Epithelial cell of proximal tubule (primary cell): ENCODE data around the gene SYT12. TPM values are rescaled to one million over a fixed set of nuclear protein-coding genes. Genes with fewer than 3 reads are reported as not detected.

Experiments
- DNase-seq: peaks from one replicate; pipeline ENCODE4 v3.0.0-alpha.2; 2011; ENCODE audit warnings: low read depth
- H3K4me3 ChIP-seq: 2 replicates; pipeline ENCODE4 v1.5.1; 2011; ENCODE audit warnings: low read depth, mild to moderate bottlenecking, low read length
- CTCF ChIP-seq: conservative IDR thresholded peaks from 2 replicates; pipeline ENCODE4 v1.5.1; 2012; ENCODE audit warnings: low read depth, mild to moderate bottlenecking, low read length
- total RNA-seq: library from RNA; depleted of rRNA; stranded (reverse); fragments of >200 nt; gene quantifications from 2 replicates; pipeline ENCODE4 v1.2.3, GENCODE V29; 2015

Gene SYT12
- total RNA-seq, 1 donor from 2014 or later = 0.58 TPM

GRCh38 chr11:67051945-67052488 is 29.1 kb downstream of the SYT12 start:
- no peak overlapping the region for H3K4me3 ChIP-seq
- DNase-seq = no peak
- no peak for TF ChIP-seq CTCF

DNA sequence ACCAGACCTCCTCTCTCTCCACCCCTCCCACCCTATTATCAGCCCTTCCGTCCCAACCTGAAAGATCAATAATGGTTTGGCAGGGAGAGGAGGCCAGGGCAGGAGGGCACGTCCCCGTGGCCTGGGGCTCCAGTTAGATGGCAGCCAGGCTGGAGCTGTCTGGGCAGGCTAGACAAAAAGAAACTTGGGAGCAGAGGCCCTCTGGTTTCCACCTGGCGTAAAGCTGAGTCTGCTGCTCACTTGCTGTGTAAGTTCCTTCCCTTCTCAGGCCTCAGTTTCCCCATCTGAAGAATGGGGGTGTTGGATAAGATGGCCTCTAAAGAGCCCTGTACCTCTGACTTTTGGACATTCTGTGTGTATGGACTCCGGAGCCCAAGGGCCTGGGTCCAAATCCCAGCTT is 30.0 kb downstream of the SYT12 start:
- TF ChIP-seq CTCF = no peak
- H3K4me3 ChIP-seq = no peak overlapping the region
- DNase-seq = no peak

DNA sequence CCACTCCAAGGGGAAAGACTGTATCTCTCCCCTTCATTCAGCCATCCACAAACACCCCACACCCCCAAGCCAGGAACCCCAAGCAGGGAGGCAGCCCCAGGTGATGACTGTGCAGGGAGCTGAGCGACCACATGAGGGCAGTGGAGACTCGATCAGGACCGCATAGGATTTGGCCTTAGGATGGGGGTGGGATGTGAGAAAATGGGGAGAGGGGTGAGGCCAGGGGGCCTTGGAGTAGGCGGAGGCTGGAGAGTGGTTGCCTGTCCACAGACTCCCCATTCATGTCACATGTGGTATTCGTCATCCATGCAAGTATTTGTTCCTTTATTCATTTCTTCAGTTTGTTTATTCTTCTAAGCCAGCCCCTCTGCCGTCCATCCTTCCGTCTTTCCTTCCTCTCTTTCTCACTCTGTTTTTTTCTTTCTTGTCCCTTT is 31.0 kb downstream of the SYT12 start:
- DNase-seq = no peak
- H3K4me3 ChIP-seq = no peak overlapping the region
- peak; percentile 88 for TF ChIP-seq CTCF

- DNase-seq = no peak
- no peak for TF ChIP-seq CTCF
- H3K4me3 ChIP-seq = no peak overlapping the region
Measured at GRCh38 chr11:67054346-67054835, 31.5 kb downstream of the SYT12 start.

GRCh38 chr11:67054836-67055523 is 32.0 kb downstream of the SYT12 start:
- TF ChIP-seq CTCF = no peak
- no peak overlapping the region for H3K4me3 ChIP-seq
- DNase-seq = no peak

DNA sequence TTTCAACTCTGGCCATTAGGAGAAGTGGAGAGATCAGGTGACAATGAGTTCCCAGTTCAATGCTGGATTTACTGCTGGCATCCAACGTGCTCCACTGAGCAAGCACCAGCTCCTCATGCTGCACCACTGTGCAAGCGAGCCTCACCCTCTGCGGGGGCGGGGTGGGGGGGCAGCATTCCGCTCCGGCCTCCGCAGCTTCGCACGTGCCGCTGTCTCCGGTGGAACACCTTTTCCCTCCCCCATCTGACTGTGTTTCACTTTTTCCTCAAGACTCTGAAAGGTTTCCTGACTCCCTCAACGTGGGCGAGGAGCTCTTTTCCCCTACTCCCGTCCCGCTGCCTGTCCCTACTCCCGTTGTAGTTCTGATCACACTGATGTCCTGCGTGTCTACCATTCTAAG is 32.9 kb downstream of the SYT12 start:
- TF ChIP-seq CTCF = no peak

More for the DNA sequence above, 32.9 kb downstream of the SYT12 start:
- DNase-seq = no peak
- H3K4me3 ChIP-seq = peak overlapping the region; percentile 73
